ENCODE data around the gene NCAM2.

NCAM2 gene

DNA sequence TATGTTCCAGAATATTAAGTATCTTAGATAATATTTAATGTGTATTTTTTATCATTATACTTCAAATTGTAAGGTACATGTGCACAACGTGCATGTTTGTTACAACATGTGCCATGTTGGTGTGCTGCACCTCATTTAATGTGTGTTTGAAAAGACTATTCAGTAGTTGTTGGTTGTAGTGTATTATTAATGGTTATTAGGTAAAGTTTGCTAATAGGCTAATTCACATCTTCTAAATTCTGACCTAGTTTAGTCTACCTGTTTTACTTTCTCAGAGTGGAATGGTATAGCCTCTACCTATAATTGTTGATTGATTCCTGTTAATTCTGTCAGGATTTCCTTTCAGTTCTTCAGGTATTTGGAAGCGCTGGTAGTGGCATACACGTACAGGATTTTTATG, 153.0 kb downstream of the NCAM2 start:
- H3K36me3 ChIP-seq (ENCODE audit: control insufficient read depth in 1 of 2, insufficient read depth in 2 of 2, low read length in 2 of 2), result no peaks in the 10 kb centered on the region
- H3K4me1 ChIP-seq (ENCODE audit: control insufficient read depth in 1 of 2, insufficient read depth in 2 of 2, low read length in 2 of 2), result no peaks in the 10 kb centered on the region
- no peak overlapping the region for H3K4me3 ChIP-seq (ENCODE audit: low read depth in 1 of 2, low read length in 2 of 2)
- no peak overlapping the region for H3K27ac ChIP-seq (ENCODE audit: low read length)
- H3K27me3 ChIP-seq (ENCODE audit: low read depth, low read length), result no peaks in the 10 kb centered on the region
- H3K9me3 ChIP-seq (ENCODE audit: control insufficient read depth in 1 of 2, low read length in 2 of 2), result no peaks in the 10 kb centered on the region

GRCh38 chr21:21156397-21156796, 158.2 kb downstream of the NCAM2 start:
- H3K27ac ChIP-seq (ENCODE audit: low read length), result no peak overlapping the region
- H3K36me3 ChIP-seq (ENCODE audit: control insufficient read depth in 1 of 2, insufficient read depth in 2 of 2, low read length in 2 of 2), result no peaks in the 10 kb centered on the region
- H3K4me3 ChIP-seq (ENCODE audit: low read depth in 1 of 2, low read length in 2 of 2), result no peak overlapping the region
- no peaks in the 10 kb centered on the region for H3K27me3 ChIP-seq (ENCODE audit: low read depth, low read length)
- no peaks in the 10 kb centered on the region for H3K9me3 ChIP-seq (ENCODE audit: control insufficient read depth in 1 of 2, low read length in 2 of 2)
- H3K4me1 ChIP-seq (ENCODE audit: control insufficient read depth in 1 of 2, insufficient read depth in 2 of 2, low read length in 2 of 2), result no peaks in the 10 kb centered on the region

GRCh38 chr21:21156957-21157356, 158.7 kb downstream of the NCAM2 start:
- no peaks in the 10 kb centered on the region for H3K9me3 ChIP-seq (ENCODE audit: control insufficient read depth in 1 of 2, low read length in 2 of 2)

DNA sequence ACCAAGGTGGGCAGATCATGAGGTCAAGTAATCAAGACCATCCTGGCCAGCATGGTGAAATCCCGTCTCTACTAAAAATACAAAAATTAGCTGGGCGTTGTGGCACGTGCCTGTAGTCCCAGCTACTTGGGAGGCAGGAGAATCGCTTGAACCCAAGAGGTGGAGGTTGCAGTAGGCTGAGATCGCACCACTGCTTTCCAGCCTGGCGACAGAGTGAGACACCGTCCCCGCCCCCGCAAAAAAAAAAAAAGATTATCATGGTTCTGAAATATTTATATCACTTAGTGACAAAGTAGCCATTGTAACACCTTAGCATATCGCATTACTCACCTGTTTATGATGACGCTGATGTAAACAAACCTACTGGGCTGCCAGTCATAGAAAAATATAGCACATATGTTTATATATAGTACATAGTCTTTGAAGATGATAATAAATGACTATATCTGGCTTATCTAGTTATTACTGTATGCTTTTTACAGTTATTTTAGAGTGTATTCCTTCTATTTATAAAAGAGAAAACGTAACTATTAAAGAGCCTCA, 160.2 kb downstream of the NCAM2 start:
- H3K9me3 ChIP-seq (ENCODE audit: control insufficient read depth in 1 of 2, low read length in 2 of 2), result no peaks in the 10 kb centered on the region
- no peaks in the 10 kb centered on the region for H3K4me1 ChIP-seq (ENCODE audit: control insufficient read depth in 1 of 2, insufficient read depth in 2 of 2, low read length in 2 of 2)
- no peak overlapping the region for H3K27ac ChIP-seq (ENCODE audit: low read length)
- no peak overlapping the region for H3K4me3 ChIP-seq (ENCODE audit: low read depth in 1 of 2, low read length in 2 of 2)
- no peaks in the 10 kb centered on the region for H3K36me3 ChIP-seq (ENCODE audit: control insufficient read depth in 1 of 2, insufficient read depth in 2 of 2, low read length in 2 of 2)
- H3K27me3 ChIP-seq (ENCODE audit: low read depth, low read length), result no peaks in the 10 kb centered on the region

More at GRCh38 chr21:21156957-21157356, 158.7 kb downstream of the NCAM2 start:
- Histone ChIP-seq H3K4me3 (ENCODE audit: low read depth in 1 of 2, low read length in 2 of 2) (no peak overlapping the region), H3K27ac (ENCODE audit: low read length) (no peak overlapping the region), H3K27me3 (ENCODE audit: low read depth, low read length) (no peaks in the 10 kb centered on the region), H3K4me1 (ENCODE audit: control insufficient read depth in 1 of 2, insufficient read depth in 2 of 2, low read length in 2 of 2) (no peaks in the 10 kb centered on the region), H3K36me3 (ENCODE audit: control insufficient read depth in 1 of 2, insufficient read depth in 2 of 2, low read length in 2 of 2) (no peaks in the 10 kb centered on the region)

GRCh38 chr21:21159253-21159899, 161.2 kb downstream of the NCAM2 start:
- no peaks in the 10 kb centered on the region for H3K27me3 ChIP-seq (ENCODE audit: low read depth, low read length)
- no peaks in the 10 kb centered on the region for H3K9me3 ChIP-seq (ENCODE audit: control insufficient read depth in 1 of 2, low read length in 2 of 2)
- no peak overlapping the region for H3K4me3 ChIP-seq (ENCODE audit: low read depth in 1 of 2, low read length in 2 of 2)
- H3K36me3 ChIP-seq (ENCODE audit: control insufficient read depth in 1 of 2, insufficient read depth in 2 of 2, low read length in 2 of 2), result no peaks in the 10 kb centered on the region
- no peak overlapping the region for H3K27ac ChIP-seq (ENCODE audit: low read length)
- H3K4me1 ChIP-seq (ENCODE audit: control insufficient read depth in 1 of 2, insufficient read depth in 2 of 2, low read length in 2 of 2), result no peaks in the 10 kb centered on the region

DNA sequence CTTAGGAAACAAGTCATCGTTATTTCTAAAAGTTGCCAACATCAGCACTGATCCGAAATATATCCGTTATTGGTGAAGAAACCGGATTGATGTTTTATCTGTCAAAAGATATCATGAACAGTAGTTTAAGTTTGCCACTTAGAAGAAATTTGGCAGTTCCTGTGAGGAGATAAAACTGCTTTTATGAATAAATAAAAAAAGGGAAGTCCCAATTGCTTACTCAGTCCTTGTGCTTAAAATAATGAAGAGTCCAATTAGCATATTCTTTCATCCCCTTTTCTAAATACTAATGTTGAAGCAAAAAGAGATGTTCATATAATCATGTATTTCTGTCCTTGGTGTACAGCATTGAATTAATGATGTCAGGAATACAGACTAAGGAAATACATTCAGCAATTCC, 164.6 kb downstream of the NCAM2 start:
- Histone ChIP-seq H3K4me1 (ENCODE audit: control insufficient read depth in 1 of 2, insufficient read depth in 2 of 2, low read length in 2 of 2) (peaks cover 6 to 8% of the 10 kb centered on the region in 2 donors), H3K9me3 (ENCODE audit: control insufficient read depth in 1 of 2, low read length in 2 of 2) (no peaks in the 10 kb centered on the region), H3K4me3 (ENCODE audit: low read depth in 1 of 2, low read length in 2 of 2) (no peak overlapping the region), H3K27me3 (ENCODE audit: low read depth, low read length) (no peaks in the 10 kb centered on the region), H3K36me3 (ENCODE audit: control insufficient read depth in 1 of 2, insufficient read depth in 2 of 2, low read length in 2 of 2) (no peaks in the 10 kb centered on the region), H3K27ac (ENCODE audit: low read length) (no peak overlapping the region)

DNA sequence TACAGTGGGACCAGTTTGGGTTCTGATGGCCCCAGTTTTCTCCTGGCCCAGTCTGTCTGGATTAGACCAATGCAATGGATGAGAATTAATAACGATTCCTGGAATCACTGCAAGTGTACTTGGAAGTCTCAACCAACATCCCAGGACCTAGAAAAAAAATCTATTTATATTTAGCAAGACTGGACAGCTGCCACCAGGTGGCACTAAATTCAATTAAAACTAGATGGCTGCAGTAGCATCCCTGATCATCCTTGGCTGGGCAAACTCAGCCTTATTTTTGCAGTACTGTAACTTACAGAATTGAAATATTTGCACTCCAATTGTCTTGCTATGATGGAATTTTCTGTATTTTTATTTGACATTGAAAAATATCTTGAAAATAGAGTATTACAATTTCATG, 165.7 kb downstream of the NCAM2 start:
- no peak overlapping the region for H3K4me3 ChIP-seq (ENCODE audit: low read depth in 1 of 2, low read length in 2 of 2)
- H3K27me3 ChIP-seq (ENCODE audit: low read depth, low read length), result no peaks in the 10 kb centered on the region
- H3K9me3 ChIP-seq (ENCODE audit: control insufficient read depth in 1 of 2, low read length in 2 of 2), result no peaks in the 10 kb centered on the region
- H3K36me3 ChIP-seq (ENCODE audit: control insufficient read depth in 1 of 2, insufficient read depth in 2 of 2, low read length in 2 of 2), result no peaks in the 10 kb centered on the region
- H3K4me1 ChIP-seq (ENCODE audit: control insufficient read depth in 1 of 2, insufficient read depth in 2 of 2, low read length in 2 of 2), result peaks cover 6 to 8% of the 10 kb centered on the region in 2 donors
- H3K27ac ChIP-seq (ENCODE audit: low read length), result no peak overlapping the region

GRCh38 chr21:21165063-21165645, 166.9 kb downstream of the NCAM2 start:
- H3K27me3 ChIP-seq (ENCODE audit: low read depth, low read length), result no peaks in the 10 kb centered on the region
- H3K9me3 ChIP-seq (ENCODE audit: control insufficient read depth in 1 of 2, low read length in 2 of 2), result no peaks in the 10 kb centered on the region
- no peaks in the 10 kb centered on the region for H3K36me3 ChIP-seq (ENCODE audit: control insufficient read depth in 1 of 2, insufficient read depth in 2 of 2, low read length in 2 of 2)
- no peak overlapping the region for H3K4me3 ChIP-seq (ENCODE audit: low read depth in 1 of 2, low read length in 2 of 2)
- peaks cover 6 to 8% of the 10 kb centered on the region in 2 donors for H3K4me1 ChIP-seq (ENCODE audit: control insufficient read depth in 1 of 2, insufficient read depth in 2 of 2, low read length in 2 of 2)
- peak overlapping the region; percentile 25 for H3K27ac ChIP-seq (ENCODE audit: low read length)

DNA sequence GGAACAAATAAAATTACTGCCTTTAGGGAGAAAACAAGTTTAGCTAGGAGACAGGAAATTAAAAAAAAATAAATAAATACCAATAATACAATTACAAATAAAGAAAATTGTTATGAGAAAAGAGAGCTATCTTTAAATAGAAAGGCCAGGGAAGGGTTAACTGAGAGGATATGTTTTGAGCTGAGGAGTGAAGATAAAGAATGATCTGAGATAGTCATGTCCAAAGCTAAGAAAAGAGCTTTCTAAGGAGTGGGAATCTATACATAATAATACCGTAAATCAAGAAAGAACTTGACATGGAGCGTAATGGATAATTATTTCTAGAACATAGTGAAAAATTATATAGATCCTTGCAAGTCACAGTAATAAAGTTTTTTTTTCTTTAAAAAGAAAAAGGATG, 176.5 kb downstream of the NCAM2 start:
- Histone ChIP-seq H3K9me3 (ENCODE audit: control insufficient read depth in 1 of 2, low read length in 2 of 2) (no peaks in the 10 kb centered on the region), H3K27ac (ENCODE audit: low read length) (no peak overlapping the region), H3K27me3 (ENCODE audit: low read depth, low read length) (no peaks in the 10 kb centered on the region), H3K4me3 (ENCODE audit: low read depth in 1 of 2, low read length in 2 of 2) (no peak overlapping the region), H3K36me3 (ENCODE audit: control insufficient read depth in 1 of 2, insufficient read depth in 2 of 2, low read length in 2 of 2) (no peaks in the 10 kb centered on the region), H3K4me1 (ENCODE audit: control insufficient read depth in 1 of 2, insufficient read depth in 2 of 2, low read length in 2 of 2) (no peaks in the 10 kb centered on the region)

- Histone ChIP-seq H3K4me1 (ENCODE audit: control insufficient read depth in 1 of 2, insufficient read depth in 2 of 2, low read length in 2 of 2) (no peaks in the 10 kb centered on the region), H3K9me3 (ENCODE audit: control insufficient read depth in 1 of 2, low read length in 2 of 2) (no peaks in the 10 kb centered on the region), H3K27ac (ENCODE audit: low read length) (no peak overlapping the region), H3K36me3 (ENCODE audit: control insufficient read depth in 1 of 2, insufficient read depth in 2 of 2, low read length in 2 of 2) (no peaks in the 10 kb centered on the region), H3K27me3 (ENCODE audit: low read depth, low read length) (no peaks in the 10 kb centered on the region), H3K4me3 (ENCODE audit: low read depth in 1 of 2, low read length in 2 of 2) (peak overlapping the region in 1 of 2 donors; percentile 37)
Measured at GRCh38 chr21:21175798-21176334, 177.7 kb downstream of the NCAM2 start.

DNA sequence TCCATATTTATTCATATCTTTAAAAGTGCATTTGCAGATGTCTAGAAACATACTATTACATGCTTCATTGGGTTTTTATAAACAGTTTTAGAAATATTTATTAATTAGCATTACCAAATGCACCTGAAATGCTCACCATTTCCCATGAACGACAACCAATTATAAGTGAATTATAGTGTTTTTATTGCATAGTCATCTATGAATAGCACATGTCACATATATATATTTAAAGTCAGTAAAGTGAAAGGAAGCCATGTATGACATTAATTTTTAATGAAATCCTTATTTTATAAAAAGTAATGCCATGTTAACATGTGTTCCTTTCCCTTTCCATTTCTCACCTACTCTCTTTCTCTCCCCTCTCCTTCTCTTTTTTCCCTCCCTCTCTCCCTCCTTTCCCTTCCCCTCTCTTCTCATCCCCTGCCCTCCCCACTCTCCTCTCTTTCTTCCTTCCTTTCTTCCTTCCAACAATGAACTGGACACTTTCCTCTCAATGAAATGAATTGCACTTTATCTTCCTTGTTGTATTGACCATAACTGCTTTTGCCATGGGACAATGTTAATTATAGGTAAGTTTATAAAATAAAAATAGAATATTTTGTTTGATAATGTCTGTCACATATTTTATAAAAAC, 179.3 kb downstream of the NCAM2 start:
- no peak overlapping the region for H3K4me3 ChIP-seq (ENCODE audit: low read depth in 1 of 2, low read length in 2 of 2)
- no peaks in the 10 kb centered on the region for H3K36me3 ChIP-seq (ENCODE audit: control insufficient read depth in 1 of 2, insufficient read depth in 2 of 2, low read length in 2 of 2)
- no peaks in the 10 kb centered on the region for H3K4me1 ChIP-seq (ENCODE audit: control insufficient read depth in 1 of 2, insufficient read depth in 2 of 2, low read length in 2 of 2)
- H3K27me3 ChIP-seq (ENCODE audit: low read depth, low read length), result no peaks in the 10 kb centered on the region
- H3K27ac ChIP-seq (ENCODE audit: low read length), result no peak overlapping the region
- H3K9me3 ChIP-seq (ENCODE audit: control insufficient read depth in 1 of 2, low read length in 2 of 2), result no peaks in the 10 kb centered on the region
